Ascending aorta (tissue), 2 donors: ENCODE data around the gene MCF2. TPM values are rescaled to one million over a fixed set of nuclear protein-coding genes. Genes with fewer than 3 reads are reported as not detected.
A peak's percentile ranks its signal among the peaks of the same experiment; 100 is the strongest.

Source experiments
- DNase-seq, 2 donors: peaks; one replicate each; pipeline ENCODE4 v3.0.0-alpha.2; 2019; ENCODE audit warnings: low spot score in 2 of 2
- H3K27ac ChIP-seq, 2 donors: fragments of 200-600 bp; sonication (generic); one replicate each; pipeline ENCODE4 v1.5.1; 2016 to 2017; ENCODE audit warnings: mild to moderate bottlenecking in 1 of 2
- H3K27me3 ChIP-seq: fragments of 200-600 bp; sonication (generic); one replicate; pipeline ENCODE4 v1.5.1; 2017
- H3K36me3 ChIP-seq, 2 donors: fragments of 200-600 bp; sonication (generic); one replicate each; pipeline ENCODE4 v1.5.1; 2016
- H3K4me1 ChIP-seq, 2 donors: fragments of 200-600 bp; sonication (generic); one replicate each; pipeline ENCODE4 v1.5.1; 2016 to 2017; ENCODE audit warnings: mild to moderate bottlenecking in 1 of 2
- H3K4me3 ChIP-seq, 2 donors: fragments of 200-600 bp; sonication (generic); one replicate each; pipeline ENCODE4 v1.5.1; 2016 to 2017; ENCODE audit warnings: mild to moderate bottlenecking in 1 of 2
- H3K9me3 ChIP-seq, 2 donors: fragments of 200-600 bp; sonication (generic); one replicate each; pipeline ENCODE4 v1.5.1; 2016
- intact Hi-C: fragments of 100-400 bp; cut with DNase I; formaldehyde crosslinking; loops from one replicate; pipeline ENCODE4 v1.15.1; 2023
- total RNA-seq: library from RNA; depleted of rRNA; stranded (reverse); fragments of >200 nt; gene quantifications from one replicate; pipeline ENCODE4 v1.1.0, GENCODE V29; 2016
- TF ChIP-seq, protein P1 (sequence below), 3 experiments: fragments of 200-600 bp in 2 of 3; fragments of 450-650 bp in 1 of 3; sonication (generic) in 2 of 3; IDR thresholded peaks; one replicate each; pipeline ENCODE4 v1.5.1; 2016 to 2019; ENCODE audit warnings: antibody characterized with exemption in 3 of 3, mild to moderate bottlenecking in 1 of 3, moderate library complexity in 1 of 3

MCF2 gene
- total RNA-seq, 1 donor from 2014 or later, result not detected

DNA sequence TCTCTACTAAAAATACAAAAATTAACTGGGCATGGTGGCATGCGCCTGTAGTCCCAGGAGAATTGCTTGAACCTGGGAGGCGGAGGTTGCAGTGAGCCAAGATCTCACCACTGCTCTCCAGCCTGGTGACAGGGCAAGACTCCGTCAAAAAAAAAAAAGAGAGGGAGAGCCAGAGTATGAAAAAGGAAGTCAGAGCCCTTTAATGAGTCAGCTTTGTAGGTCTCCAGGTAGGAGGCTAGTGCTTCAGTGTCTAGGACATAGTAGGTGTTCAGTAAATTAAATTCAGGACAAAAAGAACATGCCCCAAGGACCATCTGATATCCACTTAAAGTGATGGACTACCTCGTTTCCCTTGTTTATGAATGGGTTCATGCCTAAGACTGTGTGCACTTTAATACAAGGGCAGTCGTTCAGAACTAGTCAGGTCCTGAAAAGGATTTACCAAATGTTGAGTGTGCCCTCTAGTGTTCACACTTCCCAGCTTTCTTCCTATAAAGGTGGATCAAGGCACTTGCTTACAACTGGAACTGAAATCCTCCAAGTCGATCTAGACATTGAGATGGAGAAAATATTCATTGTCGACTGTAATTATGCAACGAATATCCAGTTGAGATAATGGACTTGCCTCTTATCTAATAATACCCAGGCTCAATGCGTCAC, 148.5 kb downstream of the MCF2 start:
- TF ChIP-seq, protein P1, sequence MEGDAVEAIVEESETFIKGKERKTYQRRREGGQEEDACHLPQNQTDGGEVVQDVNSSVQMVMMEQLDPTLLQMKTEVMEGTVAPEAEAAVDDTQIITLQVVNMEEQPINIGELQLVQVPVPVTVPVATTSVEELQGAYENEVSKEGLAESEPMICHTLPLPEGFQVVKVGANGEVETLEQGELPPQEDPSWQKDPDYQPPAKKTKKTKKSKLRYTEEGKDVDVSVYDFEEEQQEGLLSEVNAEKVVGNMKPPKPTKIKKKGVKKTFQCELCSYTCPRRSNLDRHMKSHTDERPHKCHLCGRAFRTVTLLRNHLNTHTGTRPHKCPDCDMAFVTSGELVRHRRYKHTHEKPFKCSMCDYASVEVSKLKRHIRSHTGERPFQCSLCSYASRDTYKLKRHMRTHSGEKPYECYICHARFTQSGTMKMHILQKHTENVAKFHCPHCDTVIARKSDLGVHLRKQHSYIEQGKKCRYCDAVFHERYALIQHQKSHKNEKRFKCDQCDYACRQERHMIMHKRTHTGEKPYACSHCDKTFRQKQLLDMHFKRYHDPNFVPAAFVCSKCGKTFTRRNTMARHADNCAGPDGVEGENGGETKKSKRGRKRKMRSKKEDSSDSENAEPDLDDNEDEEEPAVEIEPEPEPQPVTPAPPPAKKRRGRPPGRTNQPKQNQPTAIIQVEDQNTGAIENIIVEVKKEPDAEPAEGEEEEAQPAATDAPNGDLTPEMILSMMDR (IDR thresholded peaks at IDR 0.05), result peak in 2 of 3 experiments; percentile 11 to 36
- Histone ChIP-seq H3K27ac (no peak overlapping the region), H3K36me3 (no peaks in the 10 kb centered on the region), H3K9me3 (no peaks in the 10 kb centered on the region), H3K4me3 (no peak overlapping the region), H3K4me1 (no peaks in the 10 kb centered on the region), H3K27me3 (no peaks in the 10 kb centered on the region)
- DNase-seq, result no peak
- intact Hi-C loops, result no loop called here

DNA sequence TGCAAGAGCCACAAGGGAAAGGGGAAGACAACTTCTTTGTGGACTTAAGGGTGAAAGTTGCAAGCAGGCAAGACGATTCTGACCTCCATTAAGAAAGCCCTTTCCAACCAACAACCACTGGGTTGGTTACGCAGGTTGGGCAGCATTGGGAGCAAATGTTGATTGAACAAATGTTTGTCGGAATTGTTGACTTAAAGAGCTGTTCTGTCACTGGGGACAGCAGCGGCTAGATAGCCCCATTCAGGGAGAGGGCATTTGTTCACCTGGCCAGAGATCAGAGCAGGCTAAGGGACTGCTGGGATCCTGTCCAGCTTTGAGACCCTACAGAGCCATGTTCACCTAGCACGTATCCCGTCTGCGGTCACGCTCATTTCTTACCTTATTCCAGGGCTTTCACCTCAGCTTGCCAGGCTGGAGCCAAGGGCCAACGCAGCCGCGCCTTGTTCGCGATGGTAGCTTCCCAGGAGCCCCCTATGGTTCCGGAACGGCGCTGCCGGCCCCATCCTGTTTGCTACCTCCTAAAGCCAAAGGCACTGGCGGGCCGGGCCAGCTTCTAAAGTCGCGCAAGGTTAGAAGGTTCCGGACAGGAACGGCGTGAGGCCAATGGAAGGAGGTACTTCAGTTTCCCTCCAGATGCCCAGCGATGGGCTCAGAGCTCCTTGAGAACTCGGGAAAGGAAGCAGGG, 152.8 kb downstream of the MCF2 start:
- TF ChIP-seq, protein P1 (IDR thresholded peaks at IDR 0.05), result no peak
- no peak for DNase-seq
- H3K27me3 ChIP-seq, result no peaks in the 10 kb centered on the region
- H3K4me3 ChIP-seq, result no peak overlapping the region
- no peaks in the 10 kb centered on the region for H3K36me3 ChIP-seq
- H3K4me1 ChIP-seq, result no peaks in the 10 kb centered on the region
- H3K9me3 ChIP-seq, result no peaks in the 10 kb centered on the region
- H3K27ac ChIP-seq, result no peak overlapping the region
- intact Hi-C loops, result no loop called here

DNA sequence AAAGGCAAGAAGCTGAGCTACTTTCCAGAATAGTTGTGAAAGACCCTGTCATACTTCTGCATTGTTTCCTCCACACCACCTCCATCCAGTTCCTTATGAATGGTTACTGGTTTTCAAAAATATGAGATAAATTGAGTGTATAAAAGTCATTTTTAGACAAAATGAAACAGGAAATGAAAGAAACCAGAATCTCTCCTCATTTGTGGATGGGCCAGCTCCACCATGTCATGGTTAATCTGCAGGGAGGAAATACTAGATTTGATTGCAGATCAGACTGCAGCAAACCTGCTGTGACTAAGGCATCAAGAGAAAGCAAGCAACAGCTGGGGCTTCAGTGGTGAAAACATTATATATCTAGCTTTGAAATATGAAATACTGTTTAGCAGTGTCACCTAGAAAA, 153.6 kb downstream of the MCF2 start:
- TF ChIP-seq, protein P1 (IDR thresholded peaks at IDR 0.05), result no peak
- Histone ChIP-seq H3K4me1 (no peaks in the 10 kb centered on the region), H3K36me3 (no peaks in the 10 kb centered on the region), H3K27me3 (no peaks in the 10 kb centered on the region), H3K9me3 (no peaks in the 10 kb centered on the region), H3K27ac (no peak overlapping the region), H3K4me3 (no peak overlapping the region)
- DNase-seq, result no peak
- intact Hi-C loops, result no loop called here

DNA sequence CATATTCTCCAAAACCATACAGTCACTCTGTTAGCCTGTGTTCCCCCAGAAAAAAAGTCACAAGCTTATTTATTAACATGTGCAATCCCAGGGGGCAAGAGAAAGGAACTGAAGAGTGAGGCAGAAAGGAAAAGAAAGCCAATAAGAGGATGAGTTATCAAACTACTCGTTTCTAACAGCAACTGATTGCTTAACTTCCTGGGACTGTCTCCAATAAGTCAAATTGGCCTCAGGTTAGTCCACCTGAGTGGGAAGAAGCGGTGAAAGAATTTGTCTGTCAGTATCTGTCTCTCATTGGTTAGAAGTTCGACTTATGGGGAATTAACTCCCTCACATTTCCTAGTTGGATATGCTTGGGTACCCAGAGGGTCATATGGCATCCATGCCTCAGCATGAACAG, 163.4 kb downstream of the MCF2 start:
- DNase-seq, result no peak
- Histone ChIP-seq H3K4me1 (no peaks in the 10 kb centered on the region), H3K36me3 (no peaks in the 10 kb centered on the region), H3K9me3 (no peaks in the 10 kb centered on the region), H3K27me3 (no peaks in the 10 kb centered on the region), H3K27ac (no peak overlapping the region), H3K4me3 (no peak overlapping the region)
- intact Hi-C loops, result no loop called here
- TF ChIP-seq, protein P1 (IDR thresholded peaks at IDR 0.05), result no peak

DNA sequence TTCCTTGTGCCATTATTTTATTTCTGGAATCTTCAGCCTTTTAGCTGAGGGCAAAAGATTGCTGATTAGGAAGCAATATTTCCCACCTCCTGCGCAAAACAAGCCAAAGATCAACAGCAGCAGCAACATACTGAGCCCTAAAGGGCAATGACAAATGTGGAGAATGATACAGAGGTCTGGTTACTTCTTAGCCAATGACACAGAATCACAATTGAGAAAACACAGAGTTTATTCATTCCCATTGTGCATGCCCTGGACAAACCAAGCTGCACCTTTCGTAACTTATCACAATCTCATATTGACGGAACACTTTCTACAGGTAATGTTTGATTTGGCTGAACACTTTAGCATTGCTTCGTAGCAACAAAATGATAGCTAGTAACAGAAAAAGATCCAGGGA, 164.0 kb downstream of the MCF2 start:
- Histone ChIP-seq H3K4me3 (no peak overlapping the region), H3K27me3 (no peaks in the 10 kb centered on the region), H3K27ac (no peak overlapping the region), H3K9me3 (no peaks in the 10 kb centered on the region), H3K36me3 (no peaks in the 10 kb centered on the region), H3K4me1 (no peaks in the 10 kb centered on the region)
- no peak for DNase-seq
- TF ChIP-seq, protein P1 (IDR thresholded peaks at IDR 0.05), result no peak
- intact Hi-C loops, result no loop called here
